Measurements from ENCODE around the gene JAZF1.
A peak's percentile ranks its signal among the peaks of the same experiment; 100 is the strongest.
"Not testable (repeated sequence)": the region's sequence is repeated elsewhere in the genome, so short reads cannot be mapped to it uniquely, and the experiment has no call there.

Gene JAZF1

GRCh38 chr7:27856703-27857485, 323.7 kb downstream of the JAZF1 start:
- DNase-seq (ENCODE audit: low read depth in 1 of 2, low spot score in 1 of 2), result not testable (repeated sequence)

GRCh38 chr7:27850531-27850930, 330.1 kb downstream of the JAZF1 start:
- DNase-seq (ENCODE audit: low read depth in 1 of 2, low spot score in 1 of 2), result no peak

- DNase-seq (ENCODE audit: low read depth in 1 of 2, low spot score in 1 of 2), result no peak
Measured at GRCh38 chr7:27846388-27846787, 334.2 kb downstream of the JAZF1 start.

- DNase-seq (ENCODE audit: low read depth in 1 of 2, low spot score in 1 of 2), result no peak
Measured at GRCh38 chr7:27843584-27844305, 336.9 kb downstream of the JAZF1 start.

- DNase-seq (ENCODE audit: low read depth in 1 of 2, low spot score in 1 of 2), result no peak
Measured at GRCh38 chr7:27842851-27843250, 337.7 kb downstream of the JAZF1 start.

- no peak for DNase-seq (ENCODE audit: low read depth in 1 of 2, low spot score in 1 of 2)
Measured at GRCh38 chr7:27842094-27842692, 338.4 kb downstream of the JAZF1 start.

- no peak for DNase-seq (ENCODE audit: low read depth in 1 of 2, low spot score in 1 of 2)
Measured at GRCh38 chr7:27840760-27841364, 339.7 kb downstream of the JAZF1 start.

GRCh38 chr7:27840313-27840712, 340.3 kb downstream of the JAZF1 start:
- DNase-seq (ENCODE audit: low read depth in 1 of 2, low spot score in 1 of 2), result peak in 1 of 2 donors; percentile 12

- no peak for DNase-seq (ENCODE audit: low read depth in 1 of 2, low spot score in 1 of 2)
Measured at GRCh38 chr7:27839099-27839498, 341.5 kb downstream of the JAZF1 start.

GRCh38 chr7:27836536-27836935, 344.1 kb downstream of the JAZF1 start:
- no peak for DNase-seq (ENCODE audit: low read depth in 1 of 2, low spot score in 1 of 2)

GRCh38 chr7:27835376-27835775, 345.2 kb downstream of the JAZF1 start:
- no peak for DNase-seq (ENCODE audit: low read depth in 1 of 2, low spot score in 1 of 2)

GRCh38 chr7:27834179-27834921, 346.2 kb downstream of the JAZF1 start:
- DNase-seq (ENCODE audit: low read depth in 1 of 2, low spot score in 1 of 2), result no peak

- DNase-seq (ENCODE audit: low read depth in 1 of 2, low spot score in 1 of 2), result no peak
Measured at GRCh38 chr7:27826357-27826756, 354.2 kb downstream of the JAZF1 start.

- DNase-seq (ENCODE audit: low read depth in 1 of 2, low spot score in 1 of 2), result no peak
Measured at GRCh38 chr7:27825891-27826290, 354.7 kb downstream of the JAZF1 start.

GRCh38 chr7:27822245-27822644, 358.4 kb downstream of the JAZF1 start:
- no peak for DNase-seq (ENCODE audit: low read depth in 1 of 2, low spot score in 1 of 2)

- DNase-seq (ENCODE audit: low read depth in 1 of 2, low spot score in 1 of 2), result no peak
Measured at GRCh38 chr7:27812706-27813105, 367.9 kb downstream of the JAZF1 start.

GRCh38 chr7:27810186-27810585, 370.4 kb downstream of the JAZF1 start:
- no peak for DNase-seq (ENCODE audit: low read depth in 1 of 2, low spot score in 1 of 2)

GRCh38 chr7:27808626-27809025, 372.0 kb downstream of the JAZF1 start:
- no peak for DNase-seq (ENCODE audit: low read depth in 1 of 2, low spot score in 1 of 2)

- no peak for DNase-seq (ENCODE audit: low read depth in 1 of 2, low spot score in 1 of 2)
Measured at GRCh38 chr7:27804139-27804538, 376.5 kb downstream of the JAZF1 start.

GRCh38 chr7:27802999-27803398, 377.6 kb downstream of the JAZF1 start:
- DNase-seq (ENCODE audit: low read depth in 1 of 2, low spot score in 1 of 2), result no peak

- no peak for DNase-seq (ENCODE audit: low read depth in 1 of 2, low spot score in 1 of 2)
Measured at GRCh38 chr7:27799212-27799611, 381.4 kb downstream of the JAZF1 start.
